ENCODE results near the gene CACNG7. TPM values are rescaled to one million over a fixed set of nuclear protein-coding genes. Genes with fewer than 3 reads are reported as not detected.
"Not testable (repeated sequence)": the region's sequence is repeated elsewhere in the genome, so short reads cannot be mapped to it uniquely, and the experiment has no call there.

CACNG7 gene
- not detected in 2 replicates for total RNA-seq

DNA sequence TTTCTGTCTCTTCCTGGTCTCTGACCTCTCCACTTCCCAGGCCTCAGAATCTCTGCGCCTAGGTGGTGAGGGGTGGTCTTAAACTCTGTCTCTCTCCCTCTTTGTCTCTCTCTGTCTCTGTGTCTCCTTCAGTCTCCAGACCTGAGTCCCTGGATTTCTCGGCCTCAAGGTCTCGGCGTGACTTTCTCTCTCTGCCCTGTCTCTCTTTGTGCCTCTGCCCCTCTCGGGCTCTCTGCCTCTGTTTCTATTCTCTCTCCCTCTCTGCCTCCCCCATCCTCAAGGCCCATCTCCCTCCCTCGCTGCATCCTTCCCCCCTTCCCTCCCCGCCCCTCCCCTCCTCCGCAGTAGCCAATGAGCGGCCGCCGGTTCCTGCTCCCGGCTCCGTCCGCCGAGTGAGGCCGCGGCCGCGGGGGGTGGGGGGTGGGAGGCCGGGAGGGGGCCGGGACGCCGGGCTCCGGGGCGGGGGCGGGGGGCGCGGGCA is at the start of gene CACNG7:
Gene CACNG7 (plus strand): TSS at position 344 of the 481 bp plus-strand sequence. CDS start 3,554 bp downstream, outside the sequence.
- Mint-ChIP-seq H3K27me3 (ENCODE audit: low read depth) (peaks cover 53% of the 10 kb centered on the region), H3K36me3 (ENCODE audit: low read depth) (no peaks in the 10 kb centered on the region), H3K9me3 (no peaks in the 10 kb centered on the region), H3K27ac (no peak within 1 kb of the TSS), H3K4me3 (ENCODE audit: low read depth) (no peak within 1 kb of the TSS), H3K4me1 (ENCODE audit: low read depth) (peaks cover 9% of the 10 kb centered on the region)
- intact Hi-C loops (cut with micrococcal nuclease) = loop anchor here (1.0 to 2.0 kb wide), 2 partner anchors 66 to 68 kb away; no protein-coding TSS in a partner anchor
- no peak for DNase-seq (ENCODE audit: low spot score)

DNA sequence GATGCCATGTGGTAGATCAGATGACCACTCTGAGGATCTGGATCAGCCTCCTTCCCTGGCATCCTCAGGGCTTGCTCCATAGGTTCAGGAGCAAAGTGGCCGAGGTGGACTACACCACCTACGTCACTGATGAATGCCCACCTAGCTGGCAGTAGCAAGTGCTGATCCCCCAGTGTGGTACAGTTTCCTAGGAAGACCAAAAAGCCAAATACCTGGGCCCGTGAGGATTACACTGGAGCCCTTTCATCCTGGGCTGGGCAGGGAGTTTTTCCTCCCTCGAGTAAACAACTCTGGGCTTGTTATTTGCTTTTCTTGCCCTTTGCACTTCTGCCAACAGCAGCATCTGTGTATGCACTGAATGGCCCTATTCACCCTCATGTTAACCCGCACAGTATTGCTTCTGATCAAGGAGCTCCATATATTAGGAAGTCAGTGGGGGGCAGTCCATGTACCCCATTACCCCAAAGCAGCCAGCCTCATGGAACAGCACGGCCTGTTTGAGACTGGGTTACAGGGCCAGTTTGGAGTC is 44.7 kb upstream of the CACNG7 start:
- no peak overlapping the region for H3K4me3 Mint-ChIP-seq (ENCODE audit: low read depth)
- H3K9me3 Mint-ChIP-seq = no peaks in the 10 kb centered on the region
- intact Hi-C loops (cut with micrococcal nuclease) = no loop called here

GRCh38 chr19:53865523-53865917 is 43.6 kb upstream of the CACNG7 start:
- H3K27ac Mint-ChIP-seq = peak overlapping the region; percentile 55
- H3K4me3 Mint-ChIP-seq (ENCODE audit: low read depth) = peak overlapping the region; percentile 83
- H3K4me1 Mint-ChIP-seq (ENCODE audit: low read depth) = peaks cover 19% of the 10 kb centered on the region
- H3K36me3 Mint-ChIP-seq (ENCODE audit: low read depth) = peaks cover 3% of the 10 kb centered on the region
- no peaks in the 10 kb centered on the region for H3K9me3 Mint-ChIP-seq
- no peak for DNase-seq (ENCODE audit: low spot score)
- no peaks in the 10 kb centered on the region for H3K27me3 Mint-ChIP-seq (ENCODE audit: low read depth)
- intact Hi-C loops (cut with micrococcal nuclease) = loop anchor here (1.0 to 5.0 kb wide), 6 partner anchors 11 to 1678 kb away; partner anchors contain the start of genes LENG9, NDUFA3, OSCAR and TSEN34

More for the DNA sequence above, 44.7 kb upstream of the CACNG7 start:
- no peak for DNase-seq (ENCODE audit: low spot score)
- Mint-ChIP-seq H3K27me3 (ENCODE audit: low read depth) (no peaks in the 10 kb centered on the region), H3K36me3 (ENCODE audit: low read depth) (no peaks in the 10 kb centered on the region), H3K27ac (no peak overlapping the region), H3K4me1 (ENCODE audit: low read depth) (peaks cover 16% of the 10 kb centered on the region)

- Mint-ChIP-seq H3K27me3 (ENCODE audit: low read depth) (no peaks in the 10 kb centered on the region), H3K36me3 (ENCODE audit: low read depth) (peaks cover 7% of the 10 kb centered on the region), H3K4me3 (ENCODE audit: low read depth) (peak overlapping the region; percentile 98), H3K4me1 (ENCODE audit: low read depth) (peaks cover 23% of the 10 kb centered on the region), H3K27ac (peak overlapping the region; percentile 98), H3K9me3 (no peaks in the 10 kb centered on the region)
- intact Hi-C loops (cut with micrococcal nuclease) = loop anchor here (1.0 to 5.0 kb wide), 6 partner anchors 12 to 1679 kb away; partner anchors contain the start of genes LENG9, NDUFA3, OSCAR and TSEN34
- DNase-seq (ENCODE audit: low spot score) = peak; percentile 75
Measured at GRCh38 chr19:53865918-53866864, 42.9 kb upstream of the CACNG7 start.

DNA sequence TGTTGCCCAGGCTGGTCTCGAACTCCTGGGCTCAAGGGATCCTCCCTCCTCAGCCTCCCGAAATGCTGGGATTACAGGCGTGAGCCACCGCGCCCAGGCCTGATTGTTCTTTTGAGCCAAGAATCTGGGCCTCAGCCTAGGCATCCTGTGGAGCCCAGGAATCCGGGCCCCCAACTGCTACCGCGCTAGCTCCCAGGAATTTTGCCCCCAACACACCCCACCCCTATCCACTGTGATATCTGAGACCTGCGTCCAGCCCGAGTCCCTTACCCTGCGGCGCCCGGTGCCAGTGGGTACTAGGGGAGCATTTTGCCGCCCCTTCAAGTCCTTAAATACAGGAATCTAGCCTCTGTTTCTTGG is 42.2 kb upstream of the CACNG7 start:
- Mint-ChIP-seq H3K4me3 (ENCODE audit: low read depth) (peak overlapping the region; percentile 98), H3K27me3 (ENCODE audit: low read depth) (no peaks in the 10 kb centered on the region), H3K9me3 (no peaks in the 10 kb centered on the region), H3K27ac (peak overlapping the region; percentile 98), H3K4me1 (ENCODE audit: low read depth) (peaks cover 28% of the 10 kb centered on the region), H3K36me3 (ENCODE audit: low read depth) (peaks cover 13% of the 10 kb centered on the region)
- intact Hi-C loops (cut with micrococcal nuclease) = loop anchor here (5.0 kb wide), 5 partner anchors 235 to 1680 kb away; partner anchors contain the start of genes LENG9, NDUFA3, OSCAR and TSEN34
- no peak for DNase-seq (ENCODE audit: low spot score)

GRCh38 chr19:53867225-53868090 is 41.6 kb upstream of the CACNG7 start, which contains the start of gene MYADM:
Gene MYADM (plus strand): TSS chr19:53867883. CDS start chr19:53873530, 5,647 bp downstream.
- no peaks in the 10 kb centered on the region for H3K27me3 Mint-ChIP-seq (ENCODE audit: low read depth)
- peak within 1 kb of the TSS; percentile 98 for H3K4me3 Mint-ChIP-seq (ENCODE audit: low read depth)
- peak within 1 kb of the TSS; percentile 98 for H3K27ac Mint-ChIP-seq
- H3K36me3 Mint-ChIP-seq (ENCODE audit: low read depth) = peaks cover 13% of the 10 kb centered on the region
- intact Hi-C loops (cut with micrococcal nuclease) = loop anchor here (5.0 kb wide), 5 partner anchors 235 to 1680 kb away; partner anchors contain the start of genes LENG9, NDUFA3, OSCAR and TSEN34
- H3K4me1 Mint-ChIP-seq (ENCODE audit: low read depth) = peaks cover 28% of the 10 kb centered on the region
- no peaks in the 10 kb centered on the region for H3K9me3 Mint-ChIP-seq
- DNase-seq (ENCODE audit: low spot score) = peak; percentile 100

- Mint-ChIP-seq H3K36me3 (ENCODE audit: low read depth) (peaks cover 18% of the 10 kb centered on the region), H3K27ac (peak overlapping the region; percentile 91), H3K4me1 (ENCODE audit: low read depth) (peaks cover 33% of the 10 kb centered on the region), H3K9me3 (no peaks in the 10 kb centered on the region), H3K4me3 (ENCODE audit: low read depth) (peak overlapping the region; percentile 98), H3K27me3 (ENCODE audit: low read depth) (no peaks in the 10 kb centered on the region)
- DNase-seq (ENCODE audit: low spot score) = peak; percentile 49
- intact Hi-C loops (cut with micrococcal nuclease) = loop anchor here (5.0 kb wide), 5 partner anchors 234 to 1681 kb away; partner anchors contain the start of genes LENG9, NDUFA3, OSCAR and TSEN34
Measured at GRCh38 chr19:53868091-53868891, 40.8 kb upstream of the CACNG7 start.

- no peaks in the 10 kb centered on the region for H3K9me3 Mint-ChIP-seq
- H3K27ac Mint-ChIP-seq = peak overlapping the region; percentile 87
- peak overlapping the region; percentile 98 for H3K4me3 Mint-ChIP-seq (ENCODE audit: low read depth)
- peaks cover 42% of the 10 kb centered on the region for H3K4me1 Mint-ChIP-seq (ENCODE audit: low read depth)
- H3K36me3 Mint-ChIP-seq (ENCODE audit: low read depth) = peaks cover 26% of the 10 kb centered on the region
- peak; percentile 93 for DNase-seq (ENCODE audit: low spot score)
- intact Hi-C loops (cut with micrococcal nuclease) = loop anchor here (1.0 to 5.0 kb wide), 6 partner anchors 10 to 1682 kb away; partner anchors contain the start of genes LENG9, NDUFA3, OSCAR and TSEN34
- H3K27me3 Mint-ChIP-seq (ENCODE audit: low read depth) = no peaks in the 10 kb centered on the region
Measured at GRCh38 chr19:53868892-53869804, 39.9 kb upstream of the CACNG7 start.

GRCh38 chr19:53869805-53870484 is 39.1 kb upstream of the CACNG7 start:
- Mint-ChIP-seq H3K4me1 (ENCODE audit: low read depth) (peaks cover 50% of the 10 kb centered on the region), H3K4me3 (ENCODE audit: low read depth) (peak overlapping the region; percentile 98)

GRCh38 chr19:53870485-53870844 is 38.6 kb upstream of the CACNG7 start:
- Mint-ChIP-seq H3K27ac (peak overlapping the region; percentile 65), H3K4me1 (ENCODE audit: low read depth) (peaks cover 51% of the 10 kb centered on the region), H3K27me3 (ENCODE audit: low read depth) (no peaks in the 10 kb centered on the region), H3K9me3 (no peaks in the 10 kb centered on the region), H3K4me3 (ENCODE audit: low read depth) (peak overlapping the region; percentile 78), H3K36me3 (ENCODE audit: low read depth) (peaks cover 35% of the 10 kb centered on the region)
- intact Hi-C loops (cut with micrococcal nuclease) = no loop called here
- DNase-seq (ENCODE audit: low spot score) = no peak

More at GRCh38 chr19:53869805-53870484, 39.1 kb upstream of the CACNG7 start:
- Mint-ChIP-seq H3K27ac (peak overlapping the region; percentile 87), H3K36me3 (ENCODE audit: low read depth) (peaks cover 34% of the 10 kb centered on the region)
- not testable (repeated sequence) for H3K27me3 Mint-ChIP-seq (ENCODE audit: low read depth); H3K9me3 Mint-ChIP-seq; DNase-seq (ENCODE audit: low spot score)
- intact Hi-C loops (cut with micrococcal nuclease) = loop anchor here (1.0 to 5.0 kb wide), 6 partner anchors 9 to 1683 kb away; partner anchors contain the start of genes LENG9, NDUFA3, OSCAR and TSEN34
